Kidney (tissue), 14 donors: ENCODE data around the gene HIC1. TPM values are rescaled to one million over a fixed set of nuclear protein-coding genes. Genes with fewer than 3 reads are reported as not detected.

Source experiments
- DNase-seq, 5 donors: peaks; one replicate each; pipeline ENCODE4 v3.0.0-alpha.2; 2013 to 2020
- FAIRE-seq: peaks from 2 replicates; lab custom pipeline; 2012; peaks lifted over from hg19 to GRCh38; lab: Jason Lieb, UNC
- H3K27ac ChIP-seq, 2 donors: one replicate each; pipeline ENCODE4 v1.7.0; 2013; ENCODE audit warnings: low read depth in 2 of 2, low read length in 2 of 2, inconsistent platforms in 1 of 2
- H3K27me3 ChIP-seq: one replicate; pipeline ENCODE4 v1.7.1; 2013; ENCODE audit warnings: low read length, inconsistent platforms; ENCODE audit not compliant: control insufficient read depth, insufficient read depth
- H3K36me3 ChIP-seq, 3 donors: one replicate each; pipeline versions ENCODE4 v1.7.0 to v1.7.1; 2013; ENCODE audit warnings: low read length in 3 of 3, control low read depth in 1 of 3, inconsistent platforms in 1 of 3; ENCODE audit not compliant: insufficient read depth in 3 of 3, control insufficient read depth in 2 of 3
- H3K4me1 ChIP-seq, 3 donors: one replicate each; pipeline versions ENCODE4 v1.7.0 to v1.7.1; 2013; ENCODE audit warnings: low read length in 3 of 3, inconsistent platforms in 1 of 3, low read depth in 1 of 3; ENCODE audit not compliant: control insufficient read depth in 2 of 3, insufficient read depth in 2 of 3
- H3K4me3 ChIP-seq, 3 donors: one replicate each; pipeline versions ENCODE4 v1.7.0 to v1.8.1; 2013; ENCODE audit warnings: low read length in 3 of 3, control low read depth in 1 of 3, inconsistent platforms in 1 of 3
- H3K9ac ChIP-seq, 3 donors: one replicate each; pipeline versions ENCODE4 v1.7.0 to v1.7.1; 2013; ENCODE audit warnings: low read length in 3 of 3, control low read depth in 1 of 3, inconsistent platforms in 1 of 3
- H3K9me3 ChIP-seq, 3 donors: one replicate each; pipeline versions ENCODE4 v1.7.0 to v1.7.1; 2013; ENCODE audit warnings: low read length in 3 of 3, control low read depth in 1 of 3, inconsistent platforms in 1 of 3; ENCODE audit not compliant: control insufficient read depth in 2 of 3, insufficient read depth in 1 of 3
- CTCF ChIP-seq: IDR thresholded peaks from 3 replicates; pipeline ENCODE4 v1.5.1; 2012; ENCODE audit warnings: mild to moderate bottlenecking, moderate library complexity, borderline replicate concordance; ENCODE audit not compliant: insufficient read depth; ENCODE audit errors: extremely low read depth
- intact Hi-C: fragments of 100-400 bp; cut with DNase I; formaldehyde crosslinking; loops from one replicate; pipeline ENCODE4 v1.11.1; 2022
- polyA plus RNA-seq: library from polyadenylated mRNA; stranded (reverse); fragments of 350-450 nt; fragmentation: Illumina TruSeq; extraction: RNeasy Lipid Tissue Mini Kit (QIAGEN cat#74804); gene quantifications from one replicate; pipeline ENCODE4 v1.2.3, GENCODE V29; 2014; ENCODE audit warnings: low read depth, low replicate concordance; ENCODE audit not compliant: insufficient read depth
- total RNA-seq: library from RNA; stranded (reverse); fragmentation: NEBNext Ultra II Directional; extraction: Animal tissue kit (Norgen Biotek cat#: 25700); gene quantifications from one replicate; pipeline ENCODE4 v1.2.1, GENCODE V29; 2021
- donor health status: control.
- donor health status: control.
- donor health status: control.
- donor health status: control.
- donor health status: control.
- donor health status: DM: yes; HTN: yes; CAD: no.
- donor health status: Normal renal cell carcinoma (clear cell type).

The HIC1 gene
- total and polyA plus RNA-seq, 2 donors from 2014 or later = 2.7 to 13.0 TPM

- Histone ChIP-seq H3K4me1 (peaks cover 0 to 21% (median 4%) of the 10 kb centered on the region in 3 donors), H3K36me3 (no peaks in the 10 kb centered on the region), H3K27ac (peak overlapping the region; percentile 69 to 74), H3K27me3 (peaks cover 8% of the 10 kb centered on the region), H3K9me3 (no peaks in the 10 kb centered on the region), H3K4me3 (peak overlapping the region in 1 of 3 donors; percentile 41), H3K9ac (no peak overlapping the region)
- DNase-seq = peak in 3 of 5 donors; percentile 79 to 93 (median 81)
- peak; percentile 40 for TF ChIP-seq CTCF
- no peak for FAIRE-seq
- intact Hi-C loops = no loop called here
These were observed 1.3 kb upstream of the HIC1 start for GRCh38 chr17:2053380-2054261.

DNA sequence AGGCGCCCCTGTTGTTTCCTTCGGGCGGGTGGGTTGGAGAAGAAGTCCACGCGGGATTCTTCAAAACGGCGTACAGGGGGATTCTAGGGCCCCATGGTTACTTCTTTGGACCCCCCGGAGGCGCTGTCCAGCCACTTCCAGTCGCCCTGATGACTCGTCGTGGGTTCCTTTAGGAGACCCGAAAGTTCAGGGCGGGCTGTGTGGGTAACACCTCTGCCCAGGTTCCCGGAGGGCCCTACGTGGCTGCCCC, 716 bp upstream of the HIC1 start:
- H3K4me3 ChIP-seq = peak overlapping the region in 1 of 3 donors; percentile 41
- H3K27ac ChIP-seq = peak overlapping the region; percentile 69 to 74
- DNase-seq (peak in 1 of 5 donors; percentile 69), FAIRE-seq (no peak)
- no peak for TF ChIP-seq CTCF
- no peak overlapping the region for H3K9ac ChIP-seq
- H3K27me3 ChIP-seq = peaks cover 8% of the 10 kb centered on the region
- H3K36me3 ChIP-seq = no peaks in the 10 kb centered on the region
- no peaks in the 10 kb centered on the region for H3K9me3 ChIP-seq
- peaks cover 0 to 16% (median 2%) of the 10 kb centered on the region in 3 donors for H3K4me1 ChIP-seq
- intact Hi-C loops = no loop called here

DNA sequence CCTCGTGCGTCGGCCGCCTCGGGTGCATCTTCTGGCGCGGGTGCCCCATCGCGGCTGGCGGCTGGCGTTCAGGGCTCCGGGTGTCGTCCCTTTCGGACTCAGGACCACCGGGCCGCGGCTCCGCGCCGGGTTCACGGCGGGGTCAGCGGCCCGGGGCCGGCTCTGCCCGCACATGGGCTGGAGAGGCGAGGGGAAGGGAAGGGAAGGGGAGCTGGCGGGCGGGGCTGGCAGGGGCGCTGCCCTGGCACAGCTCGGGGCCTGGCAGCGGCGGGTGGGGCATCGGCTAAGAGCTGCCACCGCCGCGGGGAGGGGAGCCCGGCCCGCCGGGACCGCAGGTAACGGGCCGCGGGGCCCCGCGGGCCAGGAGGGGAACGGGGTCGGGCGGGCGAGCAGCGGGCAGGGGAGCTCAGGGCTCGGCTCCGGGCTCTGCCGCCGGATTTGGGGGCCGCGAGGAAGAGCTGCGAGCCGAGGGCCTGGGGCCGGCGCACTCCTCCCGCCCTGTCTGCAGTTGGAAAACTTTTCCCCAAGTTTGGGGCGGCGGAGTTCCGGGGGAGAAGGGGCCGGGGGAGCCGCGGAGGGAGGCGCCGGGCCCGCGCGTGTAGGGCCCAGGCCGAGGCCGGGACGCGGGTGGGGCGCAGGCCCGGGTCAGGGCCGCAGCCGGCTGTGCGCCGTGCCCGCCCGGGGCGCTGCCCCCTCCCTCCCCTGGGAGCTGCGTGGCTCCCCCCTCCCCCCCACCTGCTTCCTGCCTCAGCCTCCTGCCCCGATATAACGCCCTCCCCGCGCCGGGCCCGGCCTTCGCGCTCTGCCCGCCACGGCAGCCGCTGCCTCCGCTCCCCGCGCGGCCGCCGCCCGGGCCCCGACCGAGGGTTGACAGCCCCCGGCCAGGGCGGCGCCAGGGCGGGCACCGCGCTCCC, 646 bp downstream of the HIC1 start:
- Histone ChIP-seq H3K4me1 (peaks cover 0 to 15% (median 0%) of the 10 kb centered on the region in 3 donors), H3K27me3 (peaks cover 8% of the 10 kb centered on the region), H3K9ac (peak overlapping the region in 1 of 3 donors; percentile 34), H3K36me3 (no peaks in the 10 kb centered on the region), H3K27ac (peak overlapping the region; percentile 83 to 85), H3K9me3 (no peaks in the 10 kb centered on the region), H3K4me3 (peak overlapping the region in 1 of 3 donors; percentile 39)
- intact Hi-C loops = loop anchor here (5.0 kb wide), 1 partner anchor 187 kb away; no protein-coding TSS in a partner anchor
- TF ChIP-seq CTCF = no peak
- FAIRE-seq (no peak), DNase-seq (peak in 3 of 5 donors; percentile 48 to 83 (median 54))
